ENCODE results near the gene FGFBP3.

Gene FGFBP3, protein sequence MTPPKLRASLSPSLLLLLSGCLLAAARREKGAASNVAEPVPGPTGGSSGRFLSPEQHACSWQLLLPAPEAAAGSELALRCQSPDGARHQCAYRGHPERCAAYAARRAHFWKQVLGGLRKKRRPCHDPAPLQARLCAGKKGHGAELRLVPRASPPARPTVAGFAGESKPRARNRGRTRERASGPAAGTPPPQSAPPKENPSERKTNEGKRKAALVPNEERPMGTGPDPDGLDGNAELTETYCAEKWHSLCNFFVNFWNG

GRCh38 chr10:91909117-91909677, at the start of gene FGFBP3:
Gene FGFBP3 (minus strand): TSS chr10:91909486. CDS start chr10:91908969, 517 bp downstream.
- no peak for DNase-seq (ENCODE audit: low spot score)

DNA sequence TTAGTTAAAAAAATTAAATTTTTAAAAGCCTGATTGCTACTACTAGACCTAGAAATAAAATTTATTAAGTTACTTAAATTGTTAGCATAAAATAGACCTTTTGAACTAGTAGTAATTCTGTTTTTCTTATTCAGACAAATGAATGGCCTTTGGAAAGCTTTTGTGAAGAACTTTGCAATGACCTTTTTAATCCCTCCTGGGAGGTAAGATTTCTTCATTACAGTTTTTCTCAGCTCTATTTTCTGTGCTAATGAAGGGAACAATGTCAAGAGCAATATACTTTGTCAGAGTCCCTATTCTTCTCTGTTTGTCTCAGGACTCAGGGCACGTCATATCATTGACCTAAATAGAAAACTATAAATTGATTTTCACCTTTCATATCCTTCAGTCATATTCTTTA, 47.8 kb upstream of the FGFBP3 start:
- DNase-seq (ENCODE audit: low spot score), result no peak

GRCh38 chr10:91955114-91955513, 45.8 kb upstream of the FGFBP3 start:
- DNase-seq (ENCODE audit: low spot score), result no peak

DNA sequence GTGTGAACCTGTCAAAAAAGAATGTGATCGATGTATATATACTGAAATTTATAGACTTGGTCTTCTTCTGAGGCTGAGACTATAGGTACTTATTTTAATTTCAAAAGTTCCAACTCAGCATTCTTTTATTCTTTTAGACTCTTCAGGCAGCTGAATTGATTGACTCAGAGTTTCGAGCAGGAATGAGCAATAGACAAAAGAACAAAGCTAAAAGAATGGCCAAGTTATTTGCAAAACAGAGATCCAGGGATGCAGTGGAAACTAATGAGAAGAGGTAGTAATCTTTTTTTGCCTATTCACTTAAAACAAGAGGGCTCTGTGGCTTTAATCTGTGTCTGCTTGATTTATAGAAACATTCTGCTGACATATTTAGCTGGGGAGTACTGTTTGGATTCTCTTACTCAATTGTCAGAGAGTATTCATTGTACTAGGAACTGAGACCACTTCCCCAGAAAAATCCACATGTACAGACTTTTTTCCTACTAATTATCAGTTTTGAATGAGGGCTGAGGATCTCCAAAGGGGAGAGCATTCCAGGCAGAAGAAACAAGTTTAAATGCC, 44.4 kb upstream of the FGFBP3 start:
- DNase-seq (ENCODE audit: low spot score), result no peak

DNA sequence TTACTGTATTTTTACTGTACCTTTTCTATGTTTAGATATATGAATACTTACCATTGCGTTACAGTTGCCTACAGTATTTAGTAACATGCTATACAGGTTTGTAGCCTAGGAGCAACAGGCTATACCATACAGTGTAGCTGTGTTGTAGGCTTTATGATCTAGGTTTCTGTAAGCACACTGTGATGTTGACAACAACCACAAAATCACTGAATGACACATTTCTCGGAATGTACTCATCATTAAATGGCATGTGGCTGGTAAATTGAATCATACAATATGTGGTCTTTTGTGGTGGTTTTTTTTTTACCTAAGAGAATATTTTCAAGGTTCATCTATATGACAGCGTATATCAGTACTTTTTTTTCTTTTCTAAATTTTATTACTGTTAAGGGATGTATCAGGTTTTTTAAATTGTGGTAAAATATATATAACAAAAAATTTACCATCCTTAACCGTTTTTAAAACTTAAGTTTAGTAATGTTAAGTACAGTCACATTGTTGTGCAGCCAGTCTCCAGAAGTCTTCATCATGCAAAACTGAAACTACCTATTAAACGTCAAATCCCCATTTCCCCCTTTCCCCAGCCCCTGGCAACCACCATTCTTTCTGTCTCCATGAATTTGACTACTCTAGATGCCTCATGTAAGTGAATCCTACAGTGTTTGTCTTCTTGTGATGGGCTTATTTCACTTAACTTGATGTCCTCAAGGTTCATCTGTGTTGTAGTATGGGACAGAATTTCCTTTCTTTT, 35.8 kb upstream of the FGFBP3 start:
- no peak for DNase-seq (ENCODE audit: low spot score)

DNA sequence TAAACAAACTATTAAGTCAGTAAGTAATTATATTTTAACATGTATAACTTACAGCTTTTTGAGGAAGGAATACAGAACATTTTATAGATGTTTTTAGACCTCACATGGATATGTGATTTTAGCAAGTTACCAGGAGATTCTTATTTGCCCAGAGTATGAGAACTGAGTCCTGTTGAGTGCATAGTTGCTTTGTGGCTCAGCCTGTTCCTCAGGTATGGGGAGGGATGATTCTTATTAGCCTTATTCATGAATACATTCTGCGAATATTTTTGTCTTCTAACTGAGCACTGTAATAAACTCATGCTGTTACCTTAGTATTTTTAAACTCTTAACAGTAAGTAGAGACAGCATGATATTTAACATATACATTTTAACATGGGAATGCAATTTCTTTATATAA, 32.1 kb upstream of the FGFBP3 start:
- no peak for DNase-seq (ENCODE audit: low spot score)

DNA sequence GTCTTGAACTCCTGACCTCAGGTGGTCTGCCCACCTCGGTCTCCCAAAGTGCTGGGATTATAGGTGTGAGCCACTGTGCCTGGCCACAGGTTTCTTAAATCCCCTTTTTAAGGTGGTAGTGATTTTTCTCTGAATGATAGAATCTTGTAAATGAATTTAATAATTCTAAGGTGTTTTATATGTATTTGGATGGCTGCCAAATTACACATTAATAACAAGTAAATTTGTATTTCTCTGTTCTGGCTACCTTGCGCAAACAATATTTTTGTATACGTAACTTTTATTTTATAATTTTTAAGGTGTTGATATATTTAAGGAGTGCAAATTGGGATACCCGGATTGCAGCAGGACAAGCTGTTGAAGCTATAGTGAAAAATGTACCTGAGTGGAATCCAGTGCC, 30.4 kb upstream of the FGFBP3 start:
- DNase-seq (ENCODE audit: low spot score), result no peak

DNA sequence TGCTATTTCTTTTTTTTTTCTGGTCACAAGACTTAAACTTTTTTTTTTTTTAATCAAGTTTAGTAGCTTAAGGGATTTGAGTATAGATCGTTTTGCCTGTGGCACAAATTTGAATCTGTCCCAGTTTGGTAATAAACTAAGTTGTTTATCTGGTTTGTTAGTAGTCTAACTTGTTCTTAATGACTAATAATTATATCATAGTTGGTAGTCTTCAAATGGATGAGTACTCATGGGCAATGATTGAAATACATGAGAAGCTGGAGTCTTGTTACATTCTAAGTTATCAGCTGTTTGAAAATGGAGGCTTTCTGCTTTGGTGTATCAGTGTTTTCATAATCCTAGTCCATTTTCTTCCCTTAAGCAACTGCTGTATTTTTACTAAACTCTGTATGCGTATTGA, 26.6 kb upstream of the FGFBP3 start:
- no peak for DNase-seq (ENCODE audit: low spot score)

DNA sequence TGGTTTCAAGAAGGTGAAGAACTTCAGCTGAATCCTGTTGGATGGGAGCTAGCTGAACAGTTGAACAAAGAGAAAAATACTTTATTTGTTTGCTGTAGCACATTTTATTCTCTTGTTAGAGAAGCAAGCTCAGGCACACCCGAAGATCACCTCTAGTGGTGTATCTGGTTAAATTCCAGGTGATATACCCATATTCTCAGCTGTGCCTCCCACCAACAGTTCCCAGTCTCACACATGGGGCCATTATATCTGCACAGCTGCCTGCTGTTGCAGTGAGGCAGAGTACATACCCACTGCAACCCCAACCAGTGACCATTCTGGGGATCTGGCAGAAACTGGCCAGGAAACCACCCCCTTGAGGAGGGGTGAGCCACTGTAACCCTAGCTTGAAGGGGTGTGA, 23.5 kb upstream of the FGFBP3 start:
- no peak for DNase-seq (ENCODE audit: low spot score)

- no peak for DNase-seq (ENCODE audit: low spot score)
These were observed 22.4 kb upstream of the FGFBP3 start for GRCh38 chr10:91931526-91932190.

DNA sequence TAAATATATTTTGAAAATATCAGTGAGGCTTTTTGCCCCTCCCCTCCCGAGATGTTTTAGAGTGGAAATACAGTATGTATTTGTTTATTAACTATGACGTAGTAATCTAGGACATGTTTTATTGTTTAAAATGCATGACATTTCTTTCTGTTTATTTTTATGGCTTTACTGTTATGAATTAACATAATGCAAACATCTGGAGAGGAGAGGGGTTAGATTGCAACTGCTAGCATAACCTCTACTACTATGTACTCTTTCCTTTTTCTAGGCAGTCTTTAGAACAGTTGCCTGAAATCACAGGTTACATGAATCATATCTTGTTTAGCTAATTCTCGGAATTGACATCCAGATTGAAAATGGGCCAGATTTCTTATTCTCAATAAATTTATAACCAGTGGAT, 21.7 kb upstream of the FGFBP3 start:
- DNase-seq (ENCODE audit: low spot score), result no peak

DNA sequence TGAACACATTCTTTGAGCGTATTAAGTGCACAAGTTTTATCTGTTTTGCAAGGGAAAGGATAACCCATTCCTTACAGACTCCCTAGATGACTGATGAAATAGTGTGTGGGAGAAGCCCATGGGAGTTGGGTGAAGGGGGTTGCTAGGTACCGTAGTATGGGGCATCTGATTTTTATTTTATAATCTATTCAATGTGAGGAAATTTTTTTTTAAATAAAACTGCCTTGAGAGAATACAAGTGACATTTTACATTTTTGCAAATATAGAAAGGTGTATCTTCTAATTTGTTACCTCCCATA, 15.7 kb upstream of the FGFBP3 start:
- DNase-seq (ENCODE audit: low spot score), result peak; percentile 24

DNA sequence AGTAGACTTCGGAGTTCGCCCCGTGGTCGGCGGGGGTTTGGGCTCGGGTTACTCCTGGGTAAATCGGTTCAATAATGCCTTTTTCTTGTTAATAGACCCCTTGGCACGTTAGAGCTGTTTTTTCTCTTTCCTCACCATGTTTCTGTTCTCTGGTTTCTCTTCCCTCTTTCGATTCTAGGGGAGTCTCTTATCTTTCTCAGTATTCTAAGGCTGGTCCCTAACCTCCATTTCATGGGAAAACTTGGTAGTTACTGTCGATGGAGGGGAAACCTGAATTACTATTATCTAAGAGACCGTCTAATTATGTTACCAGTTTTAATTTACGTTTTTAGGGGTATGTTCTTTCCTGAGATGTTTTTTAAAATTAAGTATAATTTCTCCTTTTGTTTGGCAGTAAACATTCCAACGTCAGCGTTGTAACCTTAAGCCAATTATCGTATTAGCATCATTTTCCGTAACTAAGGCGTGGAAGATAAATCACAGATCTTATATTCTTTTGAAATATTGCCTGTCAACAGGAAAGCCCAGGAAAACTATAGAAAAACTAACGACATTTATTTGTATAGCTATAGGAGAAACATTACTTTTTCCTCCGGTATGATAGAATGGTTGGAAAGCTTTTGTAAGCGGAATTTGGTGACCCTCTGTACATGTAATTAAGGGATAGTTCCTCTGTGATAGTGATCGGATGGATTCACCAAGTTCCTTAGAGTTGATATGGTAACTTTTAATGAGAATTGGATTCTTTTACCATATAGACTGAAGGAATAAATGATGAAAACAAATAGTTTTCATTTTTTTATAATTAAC, 15.1 kb upstream of the FGFBP3 start:
- peak; percentile 24 for DNase-seq (ENCODE audit: low spot score)

GRCh38 chr10:91923371-91924211, 14.3 kb upstream of the FGFBP3 start, which contains the start of gene BTAF1:
Gene BTAF1 (plus strand): TSS chr10:91923770. CDS start chr10:91924077, 307 bp downstream.
- DNase-seq (ENCODE audit: low spot score), result peak; percentile 81

GRCh38 chr10:91919651-91920050, 10.4 kb upstream of the FGFBP3 start:
- no peak for DNase-seq (ENCODE audit: low spot score)

DNA sequence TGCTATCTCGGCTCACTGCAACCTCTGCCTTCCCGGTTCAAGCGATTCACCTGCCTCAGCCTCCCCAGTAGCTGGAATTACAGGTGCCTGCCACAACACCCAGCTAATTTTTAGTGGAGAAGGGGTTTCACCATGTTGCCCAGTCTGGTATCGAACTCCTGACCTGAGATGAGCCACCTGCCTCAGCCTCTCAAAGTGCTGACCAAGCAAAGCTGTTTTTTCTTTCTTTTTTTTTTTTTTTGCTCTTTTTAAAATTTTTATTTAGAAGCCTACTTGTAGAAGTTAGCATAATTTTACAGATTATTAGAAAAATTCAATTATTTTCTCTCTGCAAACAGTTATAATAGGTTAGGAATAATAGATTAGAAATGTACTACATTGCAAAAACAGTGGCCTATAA, 1.2 kb upstream of the FGFBP3 start:
- no peak for DNase-seq (ENCODE audit: low spot score)

DNA sequence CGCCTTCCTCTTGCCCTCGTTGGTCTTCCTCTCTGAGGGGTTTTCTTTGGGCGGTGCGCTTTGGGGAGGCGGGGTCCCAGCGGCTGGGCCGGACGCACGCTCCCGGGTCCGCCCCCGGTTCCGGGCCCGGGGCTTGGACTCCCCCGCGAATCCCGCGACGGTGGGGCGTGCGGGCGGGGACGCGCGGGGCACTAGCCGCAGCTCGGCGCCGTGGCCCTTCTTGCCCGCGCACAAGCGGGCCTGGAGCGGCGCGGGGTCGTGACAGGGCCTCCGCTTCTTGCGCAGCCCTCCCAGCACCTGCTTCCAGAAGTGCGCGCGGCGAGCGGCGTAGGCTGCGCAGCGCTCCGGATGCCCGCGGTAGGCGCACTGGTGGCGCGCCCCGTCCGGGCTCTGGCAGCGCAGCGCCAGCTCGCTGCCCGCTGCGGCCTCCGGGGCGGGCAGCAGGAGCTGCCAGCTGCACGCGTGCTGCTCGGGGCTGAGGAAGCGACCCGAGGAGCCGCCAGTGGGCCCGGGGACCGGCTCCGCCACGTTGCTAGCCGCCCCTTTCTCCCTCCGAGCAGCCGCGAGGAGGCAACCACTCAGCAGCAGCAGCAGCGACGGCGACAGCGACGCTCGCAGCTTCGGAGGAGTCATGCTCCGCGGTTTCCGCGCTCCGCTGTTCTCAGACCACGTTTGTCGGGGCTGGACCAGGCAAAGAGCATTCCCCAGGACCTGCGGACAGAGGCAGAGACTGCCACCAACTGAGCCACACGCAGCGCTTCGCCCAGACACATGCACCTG, 759 bp downstream of the FGFBP3 start:
- DNase-seq (ENCODE audit: low spot score), result peak; percentile 81

- DNase-seq (ENCODE audit: low spot score), result no peak
These were observed 1.4 kb downstream of the FGFBP3 start for GRCh38 chr10:91907914-91908336.

- DNase-seq (ENCODE audit: low spot score), result no peak
These were observed 2.2 kb downstream of the FGFBP3 start for GRCh38 chr10:91907033-91907594.
